Measurements from ENCODE around the gene EEF2.

DNA sequence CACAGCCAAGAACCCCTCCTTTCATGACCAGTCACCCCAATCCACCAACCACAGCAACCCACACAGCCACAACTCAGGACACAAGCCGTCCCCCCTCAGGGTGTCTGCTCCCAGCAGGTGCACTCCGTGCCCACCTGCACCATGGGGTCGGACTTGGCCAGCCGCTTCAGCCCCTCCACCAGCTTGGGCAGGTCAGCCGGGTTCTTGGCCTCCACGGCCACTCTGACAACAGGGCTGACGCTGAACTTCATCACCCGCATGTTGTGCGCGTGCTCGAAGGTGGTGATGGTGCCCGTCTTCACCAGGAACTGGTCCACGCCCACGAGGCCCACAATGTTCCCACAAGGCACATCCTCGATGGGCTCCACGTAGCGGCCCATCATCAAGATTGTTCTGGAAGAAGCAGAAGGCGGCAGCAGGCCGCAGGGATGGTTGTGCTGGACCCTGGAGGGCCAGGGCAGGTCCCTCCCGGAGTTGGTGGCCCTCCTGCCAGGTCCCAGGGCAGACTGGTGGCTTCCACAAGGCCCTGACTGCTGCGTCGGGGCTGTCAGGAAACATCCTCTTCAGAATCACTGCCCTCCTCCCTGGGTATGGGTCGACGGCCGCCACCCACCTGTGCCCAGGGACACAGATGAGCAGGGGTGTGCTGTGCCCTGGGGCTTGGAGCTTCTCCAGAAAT, 5.5 kb downstream of the EEF2 start:
- TF ChIP-seq, protein P1, sequence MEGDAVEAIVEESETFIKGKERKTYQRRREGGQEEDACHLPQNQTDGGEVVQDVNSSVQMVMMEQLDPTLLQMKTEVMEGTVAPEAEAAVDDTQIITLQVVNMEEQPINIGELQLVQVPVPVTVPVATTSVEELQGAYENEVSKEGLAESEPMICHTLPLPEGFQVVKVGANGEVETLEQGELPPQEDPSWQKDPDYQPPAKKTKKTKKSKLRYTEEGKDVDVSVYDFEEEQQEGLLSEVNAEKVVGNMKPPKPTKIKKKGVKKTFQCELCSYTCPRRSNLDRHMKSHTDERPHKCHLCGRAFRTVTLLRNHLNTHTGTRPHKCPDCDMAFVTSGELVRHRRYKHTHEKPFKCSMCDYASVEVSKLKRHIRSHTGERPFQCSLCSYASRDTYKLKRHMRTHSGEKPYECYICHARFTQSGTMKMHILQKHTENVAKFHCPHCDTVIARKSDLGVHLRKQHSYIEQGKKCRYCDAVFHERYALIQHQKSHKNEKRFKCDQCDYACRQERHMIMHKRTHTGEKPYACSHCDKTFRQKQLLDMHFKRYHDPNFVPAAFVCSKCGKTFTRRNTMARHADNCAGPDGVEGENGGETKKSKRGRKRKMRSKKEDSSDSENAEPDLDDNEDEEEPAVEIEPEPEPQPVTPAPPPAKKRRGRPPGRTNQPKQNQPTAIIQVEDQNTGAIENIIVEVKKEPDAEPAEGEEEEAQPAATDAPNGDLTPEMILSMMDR (IDR thresholded peaks at IDR 0.05) = no peak
- TF ChIP-seq POLR2A (IDR thresholded peaks at IDR 0.05) = no peak
